HepG2 (cell line): ENCODE data around the gene COBLL1. TPM values are rescaled to one million over a fixed set of nuclear protein-coding genes. Genes with fewer than 3 reads are reported as not detected.

Experiments used
- ATF1 ChIP-seq: IDR thresholded peaks from 2 replicates; pipeline ENCODE4 v1.6.1; 2016; ENCODE audit warnings: mild to moderate bottlenecking, control low read depth
- CHD2 ChIP-seq: IDR thresholded peaks from 2 replicates; pipeline ENCODE4 v1.6.1; 2011; ENCODE audit warnings: low read depth, low read length, improper control_type of control experiment
- EEA1 ChIP-seq: sonication (generic); formaldehyde crosslinking; IDR thresholded peaks from 2 replicates; pipeline ENCODE4 v1.5.1; 2020; ENCODE audit warnings: mild to moderate bottlenecking, missing genetic modification reagents, borderline replicate concordance
- FOXC1 ChIP-seq: sonication (generic); formaldehyde crosslinking; IDR thresholded peaks from 2 replicates; pipeline ENCODE4 v1.8.0; 2022; ENCODE audit warnings: mild to moderate bottlenecking, missing genetic modification reagents, borderline replicate concordance
- GPN1 ChIP-seq: sonication (generic); formaldehyde crosslinking; IDR thresholded peaks from 2 replicates; pipeline ENCODE4 v1.5.1; 2020; ENCODE audit warnings: missing genetic modification reagents, borderline replicate concordance
- KDM3A ChIP-seq: IDR thresholded peaks from 2 replicates; pipeline ENCODE4 v1.6.1; 2018; ENCODE audit warnings: low read depth, missing compliant biosample characterization
- MBNL3 ChIP-seq: fragments of 250-450 bp; sonication (Bioruptor Pico); conservative IDR thresholded peaks from 2 replicates; pipeline ENCODE4 v1.8.0; 2022; ENCODE audit warnings: mild to moderate bottlenecking, inconsistent platforms
- NKX3-1 ChIP-seq: sonication (generic); formaldehyde crosslinking; IDR thresholded peaks from 2 replicates; pipeline ENCODE4 v1.5.0; 2020; ENCODE audit warnings: missing genetic modification reagents
- NONO ChIP-seq, 2 experiments: fragments of 450-650 bp in 1 of 2; sonication (generic) in 1 of 2; formaldehyde crosslinking in 1 of 2; IDR thresholded peaks in 1 of 2; conservative IDR thresholded peaks in 1 of 2; 2 replicates each; pipeline versions ENCODE4 v1.6.1 to v1.8.0; 2017 to 2022; ENCODE audit warnings: mild to moderate bottlenecking in 1 of 2, missing genetic modification reagents in 1 of 2, moderate library complexity in 1 of 2
- NR2F6 ChIP-seq, 2 experiments: IDR thresholded peaks; 2 replicates each; pipeline ENCODE4 v1.6.1; 2016; ENCODE audit warnings: antibody characterized with exemption in 1 of 2, mild to moderate bottlenecking in 1 of 2
- SIX1 ChIP-seq: sonication (generic); formaldehyde crosslinking; IDR thresholded peaks from 2 replicates; pipeline ENCODE4 v1.4.0; 2020; ENCODE audit warnings: missing genetic modification reagents, borderline replicate concordance
- SNAPC2 ChIP-seq: sonication (generic); formaldehyde crosslinking; IDR thresholded peaks from 2 replicates; pipeline ENCODE4 v1.8.1; 2022; ENCODE audit warnings: mild to moderate bottlenecking, missing genetic modification reagents
- U2AF1 ChIP-seq: fragments of 200-400 bp; formaldehyde crosslinking; optimal IDR thresholded peaks from 2 replicates; pipeline ENCODE3; 2017; ENCODE audit warnings: mild to moderate bottlenecking, low read depth, low read length
- ZNF101 ChIP-seq: sonication (generic); formaldehyde crosslinking; IDR thresholded peaks from 2 replicates; pipeline ENCODE4 v1.4.0; 2020; ENCODE audit warnings: mild to moderate bottlenecking, low read depth, missing genetic modification reagents, borderline replicate concordance
- ZNF121 ChIP-seq: sonication (generic); formaldehyde crosslinking; IDR thresholded peaks from 2 replicates; pipeline ENCODE4 v1.5.0; 2020; ENCODE audit warnings: mild to moderate bottlenecking, missing genetic modification reagents
- ZNF138 ChIP-seq: sonication (generic); formaldehyde crosslinking; IDR thresholded peaks from 2 replicates; pipeline ENCODE4 v1.5.0; 2020; ENCODE audit warnings: mild to moderate bottlenecking, low read depth, missing genetic modification reagents
- ZNF143 ChIP-seq: sonication (generic); formaldehyde crosslinking; IDR thresholded peaks from 2 replicates; pipeline ENCODE4 v1.4.0; 2020; ENCODE audit warnings: missing genetic modification reagents
- ZNF260 ChIP-seq: sonication (generic); formaldehyde crosslinking; IDR thresholded peaks from 2 replicates; pipeline ENCODE4 v1.4.0; 2020; ENCODE audit warnings: missing genetic modification reagents, low read depth, mild to moderate bottlenecking, borderline replicate concordance
- ZNF296 ChIP-seq: sonication (generic); formaldehyde crosslinking; conservative IDR thresholded peaks from 2 replicates; pipeline ENCODE4 v1.5.0; 2020; ENCODE audit warnings: mild to moderate bottlenecking, missing genetic modification reagents
- ZNF720 ChIP-seq: sonication (generic); formaldehyde crosslinking; IDR thresholded peaks from 2 replicates; pipeline ENCODE4 v1.4.0; 2020; ENCODE audit warnings: missing genetic modification reagents
- ZSCAN29 ChIP-seq: sonication (generic); formaldehyde crosslinking; conservative IDR thresholded peaks from 2 replicates; pipeline ENCODE4 v1.4.0; 2020; ENCODE audit warnings: mild to moderate bottlenecking, missing genetic modification reagents
- polyA plus RNA-seq, 8 experiments: library from polyadenylated mRNA; depleted of rRNA in 3 of 8; stranded (reverse) in 7 of 8; unstranded in 1 of 8; fragments of >200 nt; fragmentation: Illumina TruSeq in 4 of 8; extraction: Trizol in 4 of 8; gene quantifications; 2 replicates each; pipeline versions ENCODE4 v1.2.1 to v1.2.3, GENCODE V29; 2011 to 2016; ENCODE audit warnings: low read depth in 4 of 8, missing spikeins in 1 of 8, mixed read lengths in 1 of 8; ENCODE audit not compliant: insufficient read depth in 1 of 8
- total RNA-seq, 5 experiments: library from RNA; depleted of rRNA; stranded (reverse); fragments of >200 nt; fragmentation: Illumina TruSeq; extraction: Trizol; gene quantifications; 2 replicates each; pipeline ENCODE4 v1.2.3, GENCODE V29; 2016; ENCODE audit warnings: low read depth in 1 of 5
- TF ChIP-seq, protein P1 (sequence below): sonication (generic); formaldehyde crosslinking; IDR thresholded peaks from 2 replicates; pipeline ENCODE4 v1.8.0; 2022; ENCODE audit warnings: mild to moderate bottlenecking, missing genetic modification reagents, moderate library complexity
- TF ChIP-seq, protein P2 (sequence below): sonication (generic); formaldehyde crosslinking; IDR thresholded peaks from 2 replicates; pipeline ENCODE4 v1.8.0; 2022; ENCODE audit warnings: mild to moderate bottlenecking, missing genetic modification reagents, borderline replicate concordance
- TF ChIP-seq, protein P3 (sequence below): sonication (generic); formaldehyde crosslinking; IDR thresholded peaks from 2 replicates; pipeline ENCODE4 v1.8.1; 2023; ENCODE audit warnings: mild to moderate bottlenecking, moderate library complexity, missing genetic modification reagents
- TF ChIP-seq, protein P4 (sequence below): sonication (generic); formaldehyde crosslinking; IDR thresholded peaks from 2 replicates; pipeline ENCODE4 v1.8.1; 2023; ENCODE audit warnings: missing genetic modification reagents, mild to moderate bottlenecking, borderline replicate concordance
- TF ChIP-seq, protein P5 (sequence below): IDR thresholded peaks from 2 replicates; pipeline ENCODE4 v1.6.1; 2016; ENCODE audit warnings: missing compliant biosample characterization, missing genetic modification reagents, borderline replicate concordance

The COBLL1 gene
- total and polyA plus RNA-seq, 2 of the 13 experiments (the other 11 are each of a cell fraction or from before 2014, with no cell fraction given): 32.6 to 86.8 TPM

DNA sequence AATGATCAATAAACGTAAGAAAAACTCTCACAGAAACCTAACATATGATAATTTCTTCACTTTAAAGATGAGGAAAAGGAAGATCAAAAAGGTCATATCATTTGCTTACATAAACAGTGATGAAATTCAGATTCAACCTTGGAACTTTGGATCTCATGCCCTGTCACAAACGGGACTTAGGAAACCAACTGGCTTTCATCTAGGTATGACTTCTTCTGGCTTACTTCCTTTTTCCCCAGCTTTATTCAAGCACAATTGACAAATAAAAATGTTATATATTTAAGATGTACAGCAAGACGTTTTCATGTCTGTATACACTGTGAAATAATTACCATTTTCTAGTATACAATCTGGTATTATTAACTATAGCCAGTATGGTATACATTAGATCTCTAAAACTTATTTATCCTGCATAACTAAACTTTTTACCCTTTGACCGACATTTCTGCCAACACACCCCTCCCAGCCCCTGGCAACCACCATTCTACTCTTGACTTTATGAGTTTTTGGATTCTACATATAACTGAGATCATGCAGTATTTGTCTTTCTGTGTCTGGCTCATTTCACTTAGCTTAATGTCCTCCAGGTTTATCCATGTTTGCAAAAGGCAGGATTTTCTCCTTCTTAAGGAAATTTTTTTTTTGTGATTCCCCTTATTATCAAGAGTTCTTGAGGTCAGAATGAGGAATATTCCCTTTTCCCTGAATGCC lies 46.0 kb upstream of the COBLL1 start (continued):
- TF ChIP-seq, protein P1, sequence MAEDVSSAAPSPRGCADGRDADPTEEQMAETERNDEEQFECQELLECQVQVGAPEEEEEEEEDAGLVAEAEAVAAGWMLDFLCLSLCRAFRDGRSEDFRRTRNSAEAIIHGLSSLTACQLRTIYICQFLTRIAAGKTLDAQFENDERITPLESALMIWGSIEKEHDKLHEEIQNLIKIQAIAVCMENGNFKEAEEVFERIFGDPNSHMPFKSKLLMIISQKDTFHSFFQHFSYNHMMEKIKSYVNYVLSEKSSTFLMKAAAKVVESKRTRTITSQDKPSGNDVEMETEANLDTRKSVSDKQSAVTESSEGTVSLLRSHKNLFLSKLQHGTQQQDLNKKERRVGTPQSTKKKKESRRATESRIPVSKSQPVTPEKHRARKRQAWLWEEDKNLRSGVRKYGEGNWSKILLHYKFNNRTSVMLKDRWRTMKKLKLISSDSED (CRISPR knock-in tag): no peak
- TF ChIP-seq, protein P2, sequence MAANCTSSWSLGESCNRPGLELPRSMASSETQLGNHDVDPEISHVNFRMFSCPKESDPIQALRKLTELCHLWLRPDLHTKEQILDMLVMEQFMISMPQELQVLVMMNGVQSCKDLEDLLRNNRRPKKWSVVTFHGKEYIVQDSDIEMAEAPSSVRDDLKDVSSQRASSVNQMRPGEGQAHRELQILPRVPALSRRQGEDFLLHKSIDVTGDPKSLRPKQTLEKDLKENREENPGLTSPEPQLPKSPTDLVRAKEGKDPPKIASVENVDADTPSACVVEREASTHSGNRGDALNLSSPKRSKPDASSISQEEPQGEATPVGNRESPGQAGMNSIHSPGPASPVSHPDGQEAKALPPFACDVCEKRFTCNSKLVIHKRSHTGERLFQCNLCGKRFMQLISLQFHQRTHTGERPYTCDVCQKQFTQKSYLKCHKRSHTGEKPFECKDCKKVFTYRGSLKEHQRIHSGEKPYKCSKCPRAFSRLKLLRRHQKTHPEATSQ (CRISPR knock-in tag): peak; percentile 73; the same call in 1 of the 2 replicates
- TF ChIP-seq ZNF121 (no peak), EEA1 (no peak), NONO (IDR thresholded peaks at IDR 0.05) (no peak), NONO (CRISPR knock-in tag; conservative IDR thresholded peaks at IDR 0.05) (peak; percentile 54; the same call in 1 of the 2 replicates), SNAPC2 (CRISPR knock-in tag) (no peak), FOXC1 (CRISPR knock-in tag) (no peak), U2AF1 (no peak), CHD2 (no peak), NR2F6 (IDR thresholded peaks at IDR 0.05) (peak; percentile 95), NR2F6 (CRISPR knock-in tag; IDR thresholded peaks at IDR 0.05) (peak; percentile 98), ZNF260 (CRISPR knock-in tag) (no peak), SIX1 (CRISPR knock-in tag) (peak; percentile 79; the same call in 1 of the 2 replicates), ZNF143 (no peak), ZNF296 (CRISPR knock-in tag) (no peak), ZSCAN29 (CRISPR knock-in tag) (peak; percentile 78; the same call in 1 of the 2 replicates), GPN1 (CRISPR knock-in tag) (no peak), ZNF138 (CRISPR knock-in tag) (no peak), ZNF101 (CRISPR knock-in tag) (no peak), ZNF720 (CRISPR knock-in tag) (no peak), ATF1 (CRISPR knock-in tag) (peak; percentile 69), NKX3-1 (no peak), KDM3A (CRISPR knock-in tag) (no peak; the same call in none of the 2 replicates), MBNL3 (CRISPR knock-in tag) (no peak)
- TF ChIP-seq, protein P3, sequence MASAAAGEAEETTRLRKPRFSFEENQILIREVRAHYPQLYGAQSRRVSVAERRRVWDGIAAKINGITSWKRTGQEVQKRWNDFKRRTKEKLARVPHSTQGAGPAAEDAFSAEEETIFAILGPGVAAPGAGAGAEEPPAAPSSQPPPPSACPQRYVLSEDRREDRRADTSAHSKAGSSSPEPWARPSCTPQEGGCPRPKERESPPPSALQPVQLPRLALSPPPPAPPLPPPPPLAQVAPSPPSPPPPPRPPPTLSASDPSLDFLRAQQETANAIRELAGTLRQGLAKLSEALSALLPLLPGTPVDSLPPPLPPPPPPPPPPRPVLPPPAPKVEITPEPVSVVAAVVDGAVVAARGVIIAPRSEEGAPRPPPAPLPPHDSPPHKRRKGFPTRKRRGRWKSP: no peak
- TF ChIP-seq, protein P4, sequence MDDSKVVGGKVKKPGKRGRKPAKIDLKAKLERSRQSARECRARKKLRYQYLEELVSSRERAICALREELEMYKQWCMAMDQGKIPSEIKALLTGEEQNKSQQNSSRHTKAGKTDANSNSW: no peak
- TF ChIP-seq, protein P5, sequence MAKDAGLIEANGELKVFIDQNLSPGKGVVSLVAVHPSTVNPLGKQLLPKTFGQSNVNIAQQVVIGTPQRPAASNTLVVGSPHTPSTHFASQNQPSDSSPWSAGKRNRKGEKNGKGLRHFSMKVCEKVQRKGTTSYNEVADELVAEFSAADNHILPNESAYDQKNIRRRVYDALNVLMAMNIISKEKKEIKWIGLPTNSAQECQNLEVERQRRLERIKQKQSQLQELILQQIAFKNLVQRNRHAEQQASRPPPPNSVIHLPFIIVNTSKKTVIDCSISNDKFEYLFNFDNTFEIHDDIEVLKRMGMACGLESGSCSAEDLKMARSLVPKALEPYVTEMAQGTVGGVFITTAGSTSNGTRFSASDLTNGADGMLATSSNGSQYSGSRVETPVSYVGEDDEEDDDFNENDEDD (CRISPR knock-in tag): no peak; the same call in 1 of the 2 replicates
